Measurements from ENCODE around the gene ZNF688. TPM values are rescaled to one million over a fixed set of nuclear protein-coding genes. Genes with fewer than 3 reads are reported as not detected.

ZNF688 gene
- total and polyA plus RNA-seq, 2 of the 13 experiments (the other 11 are each of a cell fraction or from before 2014, with no cell fraction given), result 2.4 to 5.4 TPM

GRCh38 chr16:30534368-30535105, 37.0 kb downstream of the ZNF688 start, which contains the start of gene ZNF747 (continued):
- no peak for TF ChIP-seq MTERF4 (CRISPR knock-in tag; IDR thresholded peaks at IDR 0.05)
- peak; percentile 41 for TF ChIP-seq SKI (IDR thresholded peaks at IDR 0.05; ENCODE audit: partially characterized antibody)
- TF ChIP-seq ZBTB34 (CRISPR knock-in tag; IDR thresholded peaks at IDR 0.05), result peak; percentile 79
- TF ChIP-seq ZMYM3 (CRISPR knock-in tag; IDR thresholded peaks at IDR 0.05), result peak; percentile 85
- peak; percentile 90 for TF ChIP-seq HNRNPLL (IDR thresholded peaks at IDR 0.05; ENCODE audit: low read depth, low read length, poor library complexity, severe bottlenecking)
- no peak for TF ChIP-seq MBD4 (IDR thresholded peaks at IDR 0.05; ENCODE audit: borderline replicate concordance, low read length)
- TF ChIP-seq U2AF1 (optimal IDR thresholded peaks at IDR 0.05; ENCODE audit: low read depth, low read length), result peak; percentile 97
- TF ChIP-seq ZNF83 (CRISPR knock-in tag; IDR thresholded peaks at IDR 0.05; ENCODE audit: borderline replicate concordance), result no peak; the same call in 1 of the 2 replicates
- no peak; the same call in 1 of the 2 replicates for TF ChIP-seq ZNF235 (CRISPR knock-in tag; IDR thresholded peaks at IDR 0.05; ENCODE audit: borderline replicate concordance)
- no peak for TF ChIP-seq SP1 (IDR thresholded peaks at IDR 0.05)
- TF ChIP-seq SP1 (CRISPR knock-in tag; IDR thresholded peaks at IDR 0.05), result peak; percentile 64
- TF ChIP-seq ZNF33A (CRISPR knock-in tag; IDR thresholded peaks at IDR 0.05; ENCODE audit: borderline replicate concordance), result peak; percentile 96; the same call in 1 of the 2 replicates
- peak; percentile 95 for TF ChIP-seq ZNF512B (CRISPR knock-in tag; IDR thresholded peaks at IDR 0.05; ENCODE audit: borderline replicate concordance)
- TF ChIP-seq ZBTB26 (CRISPR knock-in tag; IDR thresholded peaks at IDR 0.05; ENCODE audit: borderline replicate concordance), result 0 out of 2 replicates have a peak, but pooled peaks have one; percentile 33
- TF ChIP-seq ZSCAN25 (CRISPR knock-in tag; IDR thresholded peaks at IDR 0.05), result peak; percentile 35; the same call in 1 of the 2 replicates
- no peak for TF ChIP-seq ZNF670 (CRISPR knock-in tag; IDR thresholded peaks at IDR 0.05; ENCODE audit: borderline replicate concordance)
- TF ChIP-seq ZNF562 (CRISPR knock-in tag; IDR thresholded peaks at IDR 0.05; ENCODE audit: borderline replicate concordance), result no peak
- peak; percentile 88 for TF ChIP-seq SPEN (CRISPR knock-in tag; IDR thresholded peaks at IDR 0.05; ENCODE audit: low read depth)
- TF ChIP-seq ZNF451 (CRISPR knock-in tag; IDR thresholded peaks at IDR 0.05), result peak; percentile 78; the same call in 1 of the 2 replicates
- TF ChIP-seq DDIT3 (CRISPR knock-in tag; IDR thresholded peaks at IDR 0.05), result no peak

All from HepG2 (cell line).